ENCODE measurements around the gene FAXDC2.

Gene FAXDC2

DNA sequence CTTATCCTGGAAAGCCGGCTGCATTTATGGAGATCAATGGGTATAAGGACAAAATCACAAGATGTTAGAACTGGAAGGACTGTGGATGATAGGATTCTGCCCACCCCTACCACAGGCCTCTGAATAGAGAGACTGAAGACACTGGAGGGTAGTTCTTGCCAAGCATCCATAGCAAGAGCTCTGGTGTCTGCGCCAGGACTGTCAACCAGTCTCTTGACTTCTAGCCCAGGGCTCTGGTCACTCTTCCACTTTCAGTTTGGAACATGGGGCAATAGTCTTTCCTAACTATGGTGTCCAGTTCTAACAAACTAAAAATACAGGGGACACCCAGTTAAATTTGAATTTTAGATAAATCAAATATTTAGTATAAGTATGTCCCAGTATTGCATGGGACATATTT, 71.9 kb downstream of the FAXDC2 start:
- peaks cover 29% of the 10 kb centered on the region for H3K4me1 ChIP-seq (ENCODE audit: control insufficient read depth, low read length)
- H3K4me2 ChIP-seq (ENCODE audit: low read length), result no peak overlapping the region
- no peaks in the 10 kb centered on the region for H3K9me3 ChIP-seq (ENCODE audit: control insufficient read depth, insufficient read depth, low read length)

DNA sequence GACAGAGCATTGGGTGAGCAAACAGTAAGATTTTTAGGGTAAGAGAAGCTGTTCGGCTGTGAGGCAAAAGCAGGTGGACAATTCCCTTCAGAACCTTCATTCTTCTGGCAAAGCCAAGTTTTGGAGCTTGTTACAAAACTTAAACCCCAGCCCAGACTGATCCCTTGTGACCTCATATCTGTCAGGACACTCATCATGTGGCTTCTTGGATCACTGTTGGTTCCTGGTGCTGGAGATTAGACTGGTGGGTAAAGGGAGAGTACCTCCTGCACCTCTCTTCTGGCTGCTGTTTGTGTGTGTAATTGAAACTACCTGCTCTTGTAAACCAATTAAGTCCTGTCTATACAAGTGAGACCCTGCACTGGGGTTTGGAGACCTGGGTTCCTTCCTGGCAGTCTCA, 74.2 kb downstream of the FAXDC2 start:
- H4K20me1 ChIP-seq (ENCODE audit: control insufficient read depth, insufficient read depth, low read depth, low read length), result peaks cover 42% of the 10 kb centered on the region
- H3K9me3 ChIP-seq (ENCODE audit: control insufficient read depth, insufficient read depth, low read length), result no peaks in the 10 kb centered on the region
- H3F3A ChIP-seq (ENCODE audit: control insufficient read depth, insufficient read depth), result no peaks in the 10 kb centered on the region; the same call in 1 of the 2 replicates
- H3K27ac ChIP-seq (ENCODE audit: low read depth, low read length), result no peak overlapping the region
- peaks cover 67% of the 10 kb centered on the region for H3K36me3 ChIP-seq (ENCODE audit: control insufficient read depth, low read length)
- peaks cover 25% of the 10 kb centered on the region for H3K4me1 ChIP-seq (ENCODE audit: control insufficient read depth, low read length)
- H3K27me3 ChIP-seq (ENCODE audit: control insufficient read depth, low read length), result no peaks in the 10 kb centered on the region
- no peak overlapping the region for H3K4me2 ChIP-seq (ENCODE audit: low read length)
- H3K4me3 ChIP-seq (ENCODE audit: low read length), result no peak overlapping the region
- peaks cover 100% of the 10 kb centered on the region for H3K79me2 ChIP-seq (ENCODE audit: control insufficient read depth, low read length)
- TF ChIP-seq, protein P1, sequence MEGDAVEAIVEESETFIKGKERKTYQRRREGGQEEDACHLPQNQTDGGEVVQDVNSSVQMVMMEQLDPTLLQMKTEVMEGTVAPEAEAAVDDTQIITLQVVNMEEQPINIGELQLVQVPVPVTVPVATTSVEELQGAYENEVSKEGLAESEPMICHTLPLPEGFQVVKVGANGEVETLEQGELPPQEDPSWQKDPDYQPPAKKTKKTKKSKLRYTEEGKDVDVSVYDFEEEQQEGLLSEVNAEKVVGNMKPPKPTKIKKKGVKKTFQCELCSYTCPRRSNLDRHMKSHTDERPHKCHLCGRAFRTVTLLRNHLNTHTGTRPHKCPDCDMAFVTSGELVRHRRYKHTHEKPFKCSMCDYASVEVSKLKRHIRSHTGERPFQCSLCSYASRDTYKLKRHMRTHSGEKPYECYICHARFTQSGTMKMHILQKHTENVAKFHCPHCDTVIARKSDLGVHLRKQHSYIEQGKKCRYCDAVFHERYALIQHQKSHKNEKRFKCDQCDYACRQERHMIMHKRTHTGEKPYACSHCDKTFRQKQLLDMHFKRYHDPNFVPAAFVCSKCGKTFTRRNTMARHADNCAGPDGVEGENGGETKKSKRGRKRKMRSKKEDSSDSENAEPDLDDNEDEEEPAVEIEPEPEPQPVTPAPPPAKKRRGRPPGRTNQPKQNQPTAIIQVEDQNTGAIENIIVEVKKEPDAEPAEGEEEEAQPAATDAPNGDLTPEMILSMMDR (IDR thresholded peaks at IDR 0.05; ENCODE audit: low read depth, low read length, poor library complexity, severe bottlenecking), result no peak
- no peak for TF ChIP-seq EZH2phosphoT487 (IDR thresholded peaks at IDR 0.05; ENCODE audit: borderline replicate concordance, low read length)
- H3K9me2 ChIP-seq (replicated peaks; ENCODE audit: control insufficient read depth, low read length), result no peaks in the 10 kb centered on the region

More for the DNA sequence above, 71.9 kb downstream of the FAXDC2 start:
- no peak overlapping the region for H3K4me3 ChIP-seq (ENCODE audit: low read length)
- no peak overlapping the region for H3K27ac ChIP-seq (ENCODE audit: low read depth, low read length)
- H3K27me3 ChIP-seq (ENCODE audit: control insufficient read depth, low read length), result no peaks in the 10 kb centered on the region
- no peak for TF ChIP-seq EZH2phosphoT487 (IDR thresholded peaks at IDR 0.05; ENCODE audit: borderline replicate concordance, low read length)
- TF ChIP-seq, protein P1 (IDR thresholded peaks at IDR 0.05; ENCODE audit: low read depth, low read length, poor library complexity, severe bottlenecking), result no peak
- peaks cover 100% of the 10 kb centered on the region for H3K79me2 ChIP-seq (ENCODE audit: control insufficient read depth, low read length)
- peaks cover 53% of the 10 kb centered on the region for H4K20me1 ChIP-seq (ENCODE audit: control insufficient read depth, insufficient read depth, low read depth, low read length)
- H3K36me3 ChIP-seq (ENCODE audit: control insufficient read depth, low read length), result peaks cover 64% of the 10 kb centered on the region
- no peaks in the 10 kb centered on the region for H3K9me2 ChIP-seq (replicated peaks; ENCODE audit: control insufficient read depth, low read length)
- H3F3A ChIP-seq (ENCODE audit: control insufficient read depth, insufficient read depth), result no peaks in the 10 kb centered on the region

DNA sequence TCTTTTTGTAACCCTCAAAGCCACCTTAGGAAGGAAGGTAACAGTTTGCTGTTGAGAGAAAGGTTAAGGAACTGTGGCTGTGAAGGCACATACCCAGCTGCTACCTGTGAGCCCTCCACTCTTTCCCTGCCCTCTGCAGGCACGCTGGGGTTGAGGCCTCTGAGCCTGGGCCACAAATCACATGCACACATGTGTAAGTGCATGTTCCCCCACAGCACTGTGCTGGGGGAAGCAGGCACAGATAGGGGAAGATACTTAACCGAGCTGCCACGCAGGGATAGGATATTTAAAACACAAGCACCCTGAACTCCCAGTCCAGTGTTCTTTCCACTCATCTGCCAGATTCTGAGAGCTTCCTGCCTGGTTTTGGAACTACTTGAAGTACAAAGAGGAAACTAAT, 77.1 kb downstream of the FAXDC2 start:
- no peak for TF ChIP-seq EZH2phosphoT487 (IDR thresholded peaks at IDR 0.05; ENCODE audit: borderline replicate concordance, low read length)
- TF ChIP-seq, protein P1 (IDR thresholded peaks at IDR 0.05; ENCODE audit: low read depth, low read length, poor library complexity, severe bottlenecking), result no peak
- Histone ChIP-seq H3K4me2 (ENCODE audit: low read length) (no peak overlapping the region), H3K4me3 (ENCODE audit: low read length) (no peak overlapping the region), H3K4me1 (ENCODE audit: control insufficient read depth, low read length) (peaks cover 42% of the 10 kb centered on the region), H3F3A (ENCODE audit: control insufficient read depth, insufficient read depth) (no peaks in the 10 kb centered on the region; the same call in 1 of the 2 replicates), H3K9me3 (ENCODE audit: control insufficient read depth, insufficient read depth, low read length) (no peaks in the 10 kb centered on the region), H3K36me3 (ENCODE audit: control insufficient read depth, low read length) (peaks cover 80% of the 10 kb centered on the region), H3K79me2 (ENCODE audit: control insufficient read depth, low read length) (peaks cover 100% of the 10 kb centered on the region), H3K27me3 (ENCODE audit: control insufficient read depth, low read length) (no peaks in the 10 kb centered on the region), H4K20me1 (ENCODE audit: control insufficient read depth, insufficient read depth, low read depth, low read length) (peaks cover 54% of the 10 kb centered on the region), H3K9me2 (replicated peaks; ENCODE audit: control insufficient read depth, low read length) (no peaks in the 10 kb centered on the region), H3K27ac (ENCODE audit: low read depth, low read length) (no peak overlapping the region)
